Keratinocyte (primary cell): Measurements from ENCODE around the gene SHLD3. TPM values are rescaled to one million over a fixed set of nuclear protein-coding genes. Genes with fewer than 3 reads are reported as not detected.

ENCODE experiments used
- DNase-seq: peaks from one replicate; pipeline ENCODE4 v3.0.0-alpha.2; 2011; ENCODE audit warnings: low read depth, missing footprints, low spot score
- FAIRE-seq: peaks from 2 replicates; lab custom pipeline; 2011; peaks lifted over from hg19 to GRCh38; lab: Jason Lieb, UNC
- H2AFZ ChIP-seq: 2 replicates; pipeline ENCODE4 v1.6.0; 2012; ENCODE audit warnings: low read length, control low read depth, inconsistent platforms; ENCODE audit not compliant: control insufficient read depth
- H3K27ac ChIP-seq: 2 replicates; pipeline ENCODE4 v1.5.1; 2011; ENCODE audit warnings: low read length; ENCODE audit not compliant: control insufficient read depth, insufficient read depth
- H3K27me3 ChIP-seq: 3 replicates; pipeline ENCODE4 v1.6.0; 2011; ENCODE audit warnings: low read length; ENCODE audit not compliant: control insufficient read depth, insufficient read depth; ENCODE audit errors: extremely low read depth
- H3K36me3 ChIP-seq, 2 experiments: 2 replicates in 1 of 2; 3 replicates in 1 of 2; pipeline ENCODE4 v1.5.1; 2011; ENCODE audit warnings: low read length in 2 of 2, mild to moderate bottlenecking in 1 of 2; ENCODE audit not compliant: control insufficient read depth in 2 of 2, insufficient read depth in 2 of 2; ENCODE audit errors: extremely low read depth in 1 of 2
- H3K4me1 ChIP-seq: 3 replicates; pipeline ENCODE4 v1.5.1; 2011; ENCODE audit warnings: low read length; ENCODE audit not compliant: control insufficient read depth, insufficient read depth; ENCODE audit errors: extremely low read depth
- H3K4me2 ChIP-seq: 3 replicates; pipeline ENCODE4 v1.6.0; 2011; ENCODE audit warnings: low read depth, low read length; ENCODE audit not compliant: control insufficient read depth, insufficient read depth; ENCODE audit errors: extremely low read depth
- H3K4me3 ChIP-seq, 3 experiments: fragments of 200-600 bp in 1 of 3; sonication (generic) in 1 of 3; 2 replicates in 2 of 3; 3 replicates in 1 of 3; pipeline ENCODE4 v1.5.1; 2011 to 2016; ENCODE audit warnings: low read length in 3 of 3, mild to moderate bottlenecking in 3 of 3, control low read depth in 2 of 3, inconsistent platforms in 1 of 3, low read depth in 1 of 3, mixed read lengths in 1 of 3, mixed run types in 1 of 3, moderate library complexity in 1 of 3; ENCODE audit not compliant: control insufficient read depth in 2 of 3, insufficient read depth in 2 of 3; ENCODE audit errors: extremely low read depth in 1 of 3
- H3K79me2 ChIP-seq: 2 replicates; pipeline ENCODE4 v1.6.0; 2012; ENCODE audit warnings: low read length; ENCODE audit not compliant: control insufficient read depth, insufficient read depth
- H3K9ac ChIP-seq: 3 replicates; pipeline ENCODE4 v1.6.0; 2011; ENCODE audit warnings: low read length; ENCODE audit not compliant: control insufficient read depth, insufficient read depth; ENCODE audit errors: extremely low read depth
- H3K9me1 ChIP-seq: 3 replicates; pipeline ENCODE4 v1.6.0; 2011; ENCODE audit warnings: low read length; ENCODE audit not compliant: control insufficient read depth, insufficient read depth; ENCODE audit errors: extremely low read depth
- H3K9me3 ChIP-seq: 2 replicates; pipeline ENCODE4 v1.5.1; 2012; ENCODE audit warnings: low read depth, low read length; ENCODE audit not compliant: control insufficient read depth
- H4K20me1 ChIP-seq: 3 replicates; pipeline ENCODE4 v1.6.0; 2011; ENCODE audit warnings: low read length; ENCODE audit not compliant: control insufficient read depth, insufficient read depth; ENCODE audit errors: extremely low read depth
- CTCF ChIP-seq, 3 experiments: IDR thresholded peaks in 1 of 3; conservative IDR thresholded peaks in 1 of 3; optimal IDR thresholded peaks in 1 of 3; 2 replicates in 2 of 3; 3 replicates in 1 of 3; pipeline versions ENCODE3 to v1.5.1; 2011; ENCODE audit warnings: low read length in 3 of 3, mild to moderate bottlenecking in 3 of 3, moderate library complexity in 2 of 3, control low read depth in 1 of 3, inconsistent platforms in 1 of 3; ENCODE audit not compliant: insufficient read depth in 2 of 3; ENCODE audit errors: extremely low read depth in 1 of 3
- EZH2 ChIP-seq: IDR thresholded peaks from one replicate; pipeline ENCODE4 v1.6.1; 2012; ENCODE audit warnings: inconsistent platforms, mild to moderate bottlenecking, low read length, moderate library complexity
- dilution Hi-C: fragments of 300-500 bp; cut with MboI; formaldehyde crosslinking; loops from one replicate; pipeline ENCODE4 v1.7.0; 2020; ENCODE audit warnings: low sequenced_read_pairs; ENCODE audit not compliant: extremely low pct_ligation_motif_present
- polyA plus RNA-seq, 5 experiments: library from polyadenylated mRNA; depleted of rRNA in 3 of 5; stranded (reverse) in 3 of 5; stranded (forward) in 1 of 5; unstranded in 1 of 5; fragments of >200 nt; gene quantifications; 1 replicate in 1 of 5; 2 replicates in 3 of 5; 3 replicates in 1 of 5; pipeline versions ENCODE4 v1.2.1 to v1.2.3, GENCODE V29; 2011 to 2012; ENCODE audit warnings: missing spikeins in 2 of 5, low read depth in 1 of 5, low replicate concordance in 1 of 5

Gene SHLD3
- polyA plus RNA-seq, 1 donor (not counting 4 experiments of a cell fraction or from before 2014, with no cell fraction given): 3.6 TPM

DNA sequence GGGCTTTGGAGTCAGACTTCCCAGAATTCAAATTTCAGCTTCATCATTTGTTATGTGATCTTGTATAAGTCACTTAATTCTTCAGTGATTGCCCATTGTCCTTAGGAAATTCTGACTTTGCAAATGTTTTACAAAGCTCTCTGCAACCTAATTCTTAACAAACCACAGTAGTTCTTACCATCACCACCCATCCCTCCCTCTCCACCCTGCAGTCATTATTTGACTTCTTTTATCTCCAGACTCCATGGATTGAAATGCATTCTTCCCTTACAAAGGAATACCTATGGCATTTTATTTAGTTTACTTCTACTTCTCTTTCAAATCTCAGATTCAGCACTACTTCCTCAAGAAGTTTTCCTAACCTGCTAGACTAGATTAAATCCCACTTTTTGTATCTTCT lies 23.1 kb downstream of the SHLD3 start:
- Histone ChIP-seq H3K4me1 (no peaks in the 10 kb centered on the region), H3K79me2 (no peaks in the 10 kb centered on the region), H3K9ac (no peak overlapping the region), H3K9me1 (no peaks in the 10 kb centered on the region), H3K27me3 (no peaks in the 10 kb centered on the region), H3K4me2 (no peak overlapping the region), H3K4me3 (no peak overlapping the region), H3K36me3 (no peaks in the 10 kb centered on the region), H3K9me3 (no peaks in the 10 kb centered on the region), H3K27ac (no peak overlapping the region), H2AFZ (no peak overlapping the region), H4K20me1 (no peaks in the 10 kb centered on the region)
- dilution Hi-C loops: no loop called here
- TF ChIP-seq EZH2: no peak
- no peak for TF ChIP-seq CTCF (optimal IDR thresholded peaks at IDR 0.05 in 1 of 3, IDR thresholded peaks at IDR 0.05 in 1 of 3, conservative IDR thresholded peaks at IDR 0.05 in 1 of 3; ENCODE audit: extremely low read depth in 1 of 3, insufficient read depth in 2 of 3, low read length in 3 of 3)
- DNase-seq (no peak), FAIRE-seq (no peak)

DNA sequence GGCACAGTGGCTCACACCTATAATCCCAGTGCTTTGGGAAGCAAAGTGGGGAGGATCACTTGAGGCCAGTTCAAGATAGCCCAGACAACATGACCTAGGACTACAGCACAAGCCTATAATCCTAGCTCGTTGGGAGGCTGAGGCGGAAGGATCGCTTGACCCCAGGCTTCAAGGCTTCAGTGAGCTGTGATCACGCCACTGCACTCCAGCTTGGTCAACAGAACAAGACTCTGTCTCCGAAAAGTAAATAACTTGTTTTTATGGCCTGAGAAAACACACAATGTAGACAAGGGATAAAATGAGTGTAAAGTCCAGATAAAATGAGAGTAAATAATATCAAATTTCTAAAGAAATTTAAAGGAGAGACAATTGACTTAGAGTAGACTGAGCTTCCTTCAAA lies 26.3 kb downstream of the SHLD3 start:
- Histone ChIP-seq H3K9me3 (no peaks in the 10 kb centered on the region), H3K4me2 (no peak overlapping the region), H3K4me1 (no peaks in the 10 kb centered on the region), H3K79me2 (no peaks in the 10 kb centered on the region), H3K4me3 (no peak overlapping the region), H3K27me3 (no peaks in the 10 kb centered on the region), H3K36me3 (no peaks in the 10 kb centered on the region), H3K27ac (no peak overlapping the region), H3K9me1 (no peaks in the 10 kb centered on the region), H3K9ac (no peak overlapping the region), H2AFZ (no peak overlapping the region), H4K20me1 (no peaks in the 10 kb centered on the region)
- dilution Hi-C loops: no loop called here
- TF ChIP-seq CTCF (optimal IDR thresholded peaks at IDR 0.05 in 1 of 3, IDR thresholded peaks at IDR 0.05 in 1 of 3, conservative IDR thresholded peaks at IDR 0.05 in 1 of 3; ENCODE audit: extremely low read depth in 1 of 3, insufficient read depth in 2 of 3, low read length in 3 of 3): no peak
- TF ChIP-seq EZH2: no peak
- no peak for FAIRE-seq
- no peak for DNase-seq
